GM19351 (cell line): Measurements from ENCODE around the gene TIMM29.

Experiments used
- ATAC-seq: cut with Tn5 transposase; IDR thresholded peaks from one replicate; pipeline ENCODE4 v1.9.1; 2021; ENCODE audit warnings: mild to moderate bottlenecking, moderate library complexity; ENCODE audit not compliant: unreplicated experiment

The TIMM29 gene

GRCh38 chr19:10911579-10912363, 16.8 kb upstream of the TIMM29 start:
- no peak for ATAC-seq

GRCh38 chr19:10912619-10913018, 16.0 kb upstream of the TIMM29 start:
- ATAC-seq: no peak

GRCh38 chr19:10913716-10914340, 14.8 kb upstream of the TIMM29 start:
- no peak for ATAC-seq

- no peak for ATAC-seq
Observed at GRCh38 chr19:10915130-10916091, 13.2 kb upstream of the TIMM29 start.

- no peak for ATAC-seq
Observed at GRCh38 chr19:10916602-10917001, 12.0 kb upstream of the TIMM29 start.

GRCh38 chr19:10918359-10918758, 10.3 kb upstream of the TIMM29 start:
- no peak for ATAC-seq

GRCh38 chr19:10919352-10920287, 9.0 kb upstream of the TIMM29 start:
- ATAC-seq: no peak

GRCh38 chr19:10920288-10920655, 8.3 kb upstream of the TIMM29 start:
- no peak for ATAC-seq

GRCh38 chr19:10920781-10921180, 7.8 kb upstream of the TIMM29 start:
- no peak for ATAC-seq

GRCh38 chr19:10921199-10921909, 7.3 kb upstream of the TIMM29 start:
- ATAC-seq: no peak

GRCh38 chr19:10921910-10922637, 6.5 kb upstream of the TIMM29 start:
- no peak for ATAC-seq

GRCh38 chr19:10922638-10923014, 6.0 kb upstream of the TIMM29 start:
- ATAC-seq: no peak

- no peak for ATAC-seq
Observed at GRCh38 chr19:10923260-10924112, 5.1 kb upstream of the TIMM29 start.

- no peak for ATAC-seq
Observed at GRCh38 chr19:10924597-10924996, 4.0 kb upstream of the TIMM29 start.

- no peak for ATAC-seq
Observed at GRCh38 chr19:10927730-10928562, 665 bp upstream of the TIMM29 start.

GRCh38 chr19:10929402-10929794, 787 bp downstream of the TIMM29 start:
- no peak for ATAC-seq

GRCh38 chr19:10935371-10936059, 6.9 kb downstream of the TIMM29 start:
- ATAC-seq: no peak
